Heart left ventricle (tissue), 16 donors: ENCODE results near the gene METTL21C. TPM values are rescaled to one million over a fixed set of nuclear protein-coding genes. Genes with fewer than 3 reads are reported as not detected.

ENCODE experiments used
- ATAC-seq, 4 donors: fragments of 200-7000 bp; cut with Tn5 transposase; one replicate each; pipeline ENCODE4 v1.9.1; 2020 to 2022; ENCODE audit warnings: moderate library complexity in 4 of 4, mild to moderate bottlenecking in 3 of 4, moderate number of reproducible peaks in 1 of 4
- DNase-seq, 5 donors: peaks; one replicate each; pipeline ENCODE4 v3.0.0-alpha.2; 2020
- H3K27ac ChIP-seq, 12 donors: fragments of 200-600 bp; sonication (generic) in 4 of 12; one replicate each; pipeline versions ENCODE4 v1.5.0 to v1.8.0; 2016 to 2022; ENCODE audit warnings: mild to moderate bottlenecking in 2 of 12
- H3K27me3 ChIP-seq, 9 donors: fragments of 200-600 bp; sonication (generic) in 2 of 9; one replicate each; pipeline versions ENCODE4 v1.5.1 to v1.8.0; 2016 to 2022; ENCODE audit warnings: mild to moderate bottlenecking in 3 of 9
- H3K36me3 ChIP-seq, 9 donors: fragments of 200-600 bp; sonication (generic) in 2 of 9; one replicate each; pipeline versions ENCODE4 v1.5.0 to v1.8.0; 2018 to 2022; ENCODE audit warnings: mild to moderate bottlenecking in 2 of 9
- H3K4me1 ChIP-seq, 12 donors: fragments of 200-600 bp; sonication (generic) in 4 of 12; one replicate each; pipeline versions ENCODE4 v1.5.0 to v1.8.0; 2016 to 2022; ENCODE audit warnings: mild to moderate bottlenecking in 3 of 12
- H3K4me3 ChIP-seq, 12 donors: fragments of 200-600 bp; sonication (generic) in 4 of 12; one replicate each; pipeline versions ENCODE4 v1.5.0 to v1.8.0; 2017 to 2022; ENCODE audit warnings: mild to moderate bottlenecking in 9 of 12, moderate library complexity in 4 of 12
- H3K9me3 ChIP-seq, 12 donors: fragments of 200-600 bp; sonication (generic) in 4 of 12; one replicate each; pipeline versions ENCODE4 v1.5.0 to v1.8.0; 2016 to 2022; ENCODE audit warnings: mild to moderate bottlenecking in 1 of 12
- POLR2A ChIP-seq, 2 donors: fragments of 450-650 bp; IDR thresholded peaks; one replicate each; pipeline ENCODE4 v1.6.1; 2017; ENCODE audit warnings: antibody characterized with exemption in 2 of 2, mild to moderate bottlenecking in 2 of 2, moderate library complexity in 2 of 2
- WGBS, 4 donors: extraction: QIAGEN DNeasy Blood & Tissue Kit in 2 of 4; methylation state at CpG; one replicate each; pipeline versions ENCODE4 v1.1.5 to v1.1.7; 2013 to 2018; 5-methylcytosine and 5-hydroxymethylcytosine counted together
- intact Hi-C, 10 donors: fragments of 100-400 bp; cut with DNase I; formaldehyde crosslinking; loops; one replicate each; pipeline versions ENCODE4 v1.11.1 to v1.14.2; 2022
- polyA plus RNA-seq, 2 donors: library from polyadenylated mRNA; stranded (reverse); fragments of 200-250 nt; gene quantifications; one replicate each; pipeline ENCODE4 v1.2.3, GENCODE V29; 2013
- total RNA-seq, 9 donors: library from RNA; depleted of rRNA in 2 of 9; stranded (reverse); fragments of >200 nt in 2 of 9; fragmentation: NEBNext Ultra II Directional in 3 of 9; extraction: Animal tissue kit (Norgen Biotek cat#: 25700) in 3 of 9; gene quantifications; one replicate each; pipeline versions ENCODE4 v1.1.0 to v1.2.4, GENCODE V29; 2016 to 2023
- TF ChIP-seq, protein P1 (sequence below), 12 donors: fragments of 200-600 bp; sonication (generic) in 4 of 12; IDR thresholded peaks; one replicate each; pipeline versions ENCODE4 v1.5.0 to v1.8.0; 2018 to 2022; ENCODE audit warnings: antibody characterized with exemption in 12 of 12, mild to moderate bottlenecking in 5 of 12
- donor health status: ischemic (EF 13 %, LVEDD 7.1; RV severe dilation, severe dysfunction).
- donor health status: healthy with polysubstance abuse.
- donor health status: DM: no; HTN: yes; CAD: no.
- donor health status: DM: no; HTN: no; CAD: no.
- donor health status: ischemic (EF 25% LVEDD 6.9; RV normal size, moderate dysfunction).
- donor health status: ischemic (EF 25% LVEDD 5.7; RV mildly dilated, moderate dysfunction).
- donor health status: healthy.
- donor health status: DM: yes; HTN: yes; CAD: no.
- donor health status: ischemic (EF 35%, LVEDD 5.7; RV mildly dilated, moderate dysfunction).
- donor health status: nonischemic (EF 11% LVEDD 7.7; RV severe dilation, severe dysfunction).
- donor health status: DM: yes; HTN: yes; CAD: no.
- donor health status: PGD.
- donor health status: ischemic (EF 29% LVEDD 5.4; RV normal size, mild dysfunction).
- donor health status: nonischemic (EF 23%, LVEDD 6.1; RV moderate dilation, normal function).

Gene METTL21C
- total and polyA plus RNA-seq, 11 donors: not detected

DNA sequence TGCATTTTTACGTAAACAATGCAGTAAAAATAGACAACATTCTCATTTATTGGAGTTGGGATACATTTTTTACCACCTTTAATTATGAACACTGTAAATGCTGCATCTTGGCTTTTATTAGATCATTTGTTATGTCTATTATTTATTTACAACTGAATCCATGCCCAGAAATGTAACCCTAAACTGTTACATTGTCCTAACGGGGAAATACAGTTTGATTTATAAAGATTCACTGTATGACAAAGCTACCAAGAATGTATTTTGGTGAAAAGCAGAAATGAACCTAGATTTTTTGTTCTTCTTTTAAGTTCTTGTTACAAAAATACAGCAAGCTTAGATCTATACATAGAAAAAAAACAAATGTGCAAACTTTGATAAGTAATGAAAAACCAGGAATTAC, 1.1 kb downstream of the METTL21C start:
- intact Hi-C loops: no loop called here
- peaks cover 0 to 6% (median 0%) of the 10 kb centered on the region in 12 donors for H3K9me3 ChIP-seq
- no peak for ATAC-seq
- peaks cover 0 to under 1% (median 0%) of the 10 kb centered on the region in 12 donors for H3K4me1 ChIP-seq
- H3K27ac ChIP-seq: no peak overlapping the region
- peaks cover 0 to 12% (median 0%) of the 10 kb centered on the region in 9 donors for H3K27me3 ChIP-seq
- 74 to 80% (median 76%) methylated on average over 2 of the region's 2 CpGs for WGBS, 4 donors
- no peak overlapping the region for H3K4me3 ChIP-seq
- no peak for DNase-seq
- no peaks in the 10 kb centered on the region for H3K36me3 ChIP-seq
- TF ChIP-seq, protein P1, sequence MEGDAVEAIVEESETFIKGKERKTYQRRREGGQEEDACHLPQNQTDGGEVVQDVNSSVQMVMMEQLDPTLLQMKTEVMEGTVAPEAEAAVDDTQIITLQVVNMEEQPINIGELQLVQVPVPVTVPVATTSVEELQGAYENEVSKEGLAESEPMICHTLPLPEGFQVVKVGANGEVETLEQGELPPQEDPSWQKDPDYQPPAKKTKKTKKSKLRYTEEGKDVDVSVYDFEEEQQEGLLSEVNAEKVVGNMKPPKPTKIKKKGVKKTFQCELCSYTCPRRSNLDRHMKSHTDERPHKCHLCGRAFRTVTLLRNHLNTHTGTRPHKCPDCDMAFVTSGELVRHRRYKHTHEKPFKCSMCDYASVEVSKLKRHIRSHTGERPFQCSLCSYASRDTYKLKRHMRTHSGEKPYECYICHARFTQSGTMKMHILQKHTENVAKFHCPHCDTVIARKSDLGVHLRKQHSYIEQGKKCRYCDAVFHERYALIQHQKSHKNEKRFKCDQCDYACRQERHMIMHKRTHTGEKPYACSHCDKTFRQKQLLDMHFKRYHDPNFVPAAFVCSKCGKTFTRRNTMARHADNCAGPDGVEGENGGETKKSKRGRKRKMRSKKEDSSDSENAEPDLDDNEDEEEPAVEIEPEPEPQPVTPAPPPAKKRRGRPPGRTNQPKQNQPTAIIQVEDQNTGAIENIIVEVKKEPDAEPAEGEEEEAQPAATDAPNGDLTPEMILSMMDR (IDR thresholded peaks at IDR 0.05): no peak
- TF ChIP-seq POLR2A (IDR thresholded peaks at IDR 0.05): no peak

DNA sequence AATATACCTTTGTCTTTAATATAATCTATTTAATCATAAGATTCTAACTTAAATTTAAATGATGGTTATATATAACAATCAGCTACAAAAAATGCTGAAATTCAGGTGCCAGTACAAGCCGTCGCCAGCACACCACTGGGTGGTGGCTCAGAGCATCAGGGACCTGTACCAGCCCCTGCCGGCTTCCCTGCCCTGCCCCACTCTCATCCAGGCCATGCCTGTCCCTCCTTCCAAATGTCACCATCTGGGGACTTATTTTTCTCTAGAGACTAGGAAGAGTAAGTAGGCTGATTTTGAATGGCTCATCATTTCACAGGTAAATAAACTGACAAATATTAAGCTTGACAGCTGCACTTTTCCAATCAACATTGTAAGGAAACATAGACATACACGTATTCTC, 1.6 kb downstream of the METTL21C start:
- H3K27ac ChIP-seq: no peak overlapping the region
- peaks cover 0 to 12% (median 0%) of the 10 kb centered on the region in 9 donors for H3K27me3 ChIP-seq
- WGBS, 4 donors: 76 to 93% (median 86%) methylated on average over 4 of the region's 4 CpGs
- H3K9me3 ChIP-seq: peaks cover 0 to 1% (median 0%) of the 10 kb centered on the region in 12 donors
- no peak for TF ChIP-seq POLR2A (IDR thresholded peaks at IDR 0.05)
- TF ChIP-seq, protein P1 (IDR thresholded peaks at IDR 0.05): no peak
- ATAC-seq (no peak), DNase-seq (no peak)
- peaks cover 0 to 6% (median 0%) of the 10 kb centered on the region in 12 donors for H3K4me1 ChIP-seq
- intact Hi-C loops: no loop called here
- no peaks in the 10 kb centered on the region for H3K36me3 ChIP-seq
- no peak overlapping the region for H3K4me3 ChIP-seq

- Histone ChIP-seq H3K4me3 (no peak overlapping the region), H3K9me3 (no peaks in the 10 kb centered on the region), H3K36me3 (no peaks in the 10 kb centered on the region), H3K27me3 (peaks cover 0 to 12% (median 0%) of the 10 kb centered on the region in 9 donors), H3K27ac (no peak overlapping the region), H3K4me1 (peaks cover 0 to 6% (median 0%) of the 10 kb centered on the region in 12 donors)
- no peak for ATAC-seq
- intact Hi-C loops: no loop called here
- TF ChIP-seq POLR2A (IDR thresholded peaks at IDR 0.05): no peak
- TF ChIP-seq, protein P1 (IDR thresholded peaks at IDR 0.05): no peak
- WGBS, 4 donors: 82 to 94% (median 88%) methylated on average over 2 of the region's 2 CpGs
- DNase-seq: no peak
Measured at GRCh38 chr13:102692491-102692826, 2.4 kb downstream of the METTL21C start.

- Histone ChIP-seq H3K36me3 (no peaks in the 10 kb centered on the region), H3K9me3 (no peaks in the 10 kb centered on the region), H3K4me1 (peaks cover 0 to 6% (median 0%) of the 10 kb centered on the region in 12 donors), H3K27ac (no peak overlapping the region), H3K27me3 (peaks cover 0 to 12% (median 0%) of the 10 kb centered on the region in 9 donors), H3K4me3 (no peak overlapping the region)
- ATAC-seq (no peak), DNase-seq (no peak)
- WGBS, 4 donors: 85 to 91% (median 90%) methylated on average over 4 of the region's 4 CpGs
- no peak for TF ChIP-seq POLR2A (IDR thresholded peaks at IDR 0.05)
- TF ChIP-seq, protein P1 (IDR thresholded peaks at IDR 0.05): no peak
- intact Hi-C loops: no loop called here
Measured at GRCh38 chr13:102690883-102691282, 4.0 kb downstream of the METTL21C start.
